ENCODE results near the gene SPATA20.

The SPATA20 gene

GRCh38 chr17:50590946-50591737 lies 44.2 kb downstream of the SPATA20 start:
- DNase-seq = no peak

GRCh38 chr17:50593321-50593720 lies 46.3 kb downstream of the SPATA20 start:
- Histone ChIP-seq H2BK5ac (ENCODE audit: low read length) (no peak overlapping the region), H3K23ac (ENCODE audit: low read length) (no peak overlapping the region), H3K4ac (ENCODE audit: low read depth, low read length) (no peak overlapping the region), H3K9ac (ENCODE audit: low read length) (no peak overlapping the region), H3K79me2 (ENCODE audit: control insufficient read depth, insufficient read depth, low read length) (no peaks in the 10 kb centered on the region), H3K56ac (ENCODE audit: low read length) (no peak overlapping the region), H3K27ac (ENCODE audit: low read depth, low read length) (no peak overlapping the region), H2AK5ac (ENCODE audit: low read length) (no peak overlapping the region), H3K18ac (ENCODE audit: low read length) (no peak overlapping the region), H4K8ac (ENCODE audit: low read depth, low read length) (no peak overlapping the region), H2BK120ac (ENCODE audit: low read depth, low read length) (no peak overlapping the region), H2BK15ac (replicated peaks; ENCODE audit: low read depth) (no peak overlapping the region), H3K27me3 (ENCODE audit: insufficient read depth, low read length, poor library complexity) (no peaks in the 10 kb centered on the region), H3K36me3 (ENCODE audit: control insufficient read depth, insufficient read depth, low read length) (no peaks in the 10 kb centered on the region), H4K5ac (ENCODE audit: low read length) (no peak overlapping the region), H3K4me1 (ENCODE audit: control insufficient read depth, low read depth, low read length) (no peaks in the 10 kb centered on the region), H3K79me1 (ENCODE audit: low read length) (no peaks in the 10 kb centered on the region), H3K4me3 (ENCODE audit: low read length) (no peak overlapping the region), H3K4me2 (ENCODE audit: low read length) (no peak overlapping the region)
- DNase-seq = peak; percentile 77
- WGBS (ENCODE audit: extremely low coverage, insufficient coverage, low lambda C conversion rate) = no CpG with 5 or more reads among the region's 10 CpGs

More at GRCh38 chr17:50590946-50591737, 44.2 kb downstream of the SPATA20 start:
- Histone ChIP-seq H3K9ac (ENCODE audit: low read length) (no peak overlapping the region), H3K79me1 (ENCODE audit: low read length) (no peaks in the 10 kb centered on the region), H3K27me3 (ENCODE audit: insufficient read depth, low read length, poor library complexity) (no peaks in the 10 kb centered on the region), H3K79me2 (ENCODE audit: control insufficient read depth, insufficient read depth, low read length) (no peaks in the 10 kb centered on the region), H2AK5ac (ENCODE audit: low read length) (no peak overlapping the region), H3K4me3 (ENCODE audit: low read length) (no peak overlapping the region), H3K27ac (ENCODE audit: low read depth, low read length) (no peak overlapping the region), H2BK120ac (ENCODE audit: low read depth, low read length) (no peak overlapping the region), H3K56ac (ENCODE audit: low read length) (no peak overlapping the region), H3K4me2 (ENCODE audit: low read length) (no peak overlapping the region), H3K23ac (ENCODE audit: low read length) (no peak overlapping the region), H4K8ac (ENCODE audit: low read depth, low read length) (no peak overlapping the region), H2BK5ac (ENCODE audit: low read length) (no peak overlapping the region), H3K4me1 (ENCODE audit: control insufficient read depth, low read depth, low read length) (peaks cover 4% of the 10 kb centered on the region), H3K4ac (ENCODE audit: low read depth, low read length) (no peak overlapping the region), H4K5ac (ENCODE audit: low read length) (no peak overlapping the region), H3K18ac (ENCODE audit: low read length) (no peak overlapping the region), H3K36me3 (ENCODE audit: control insufficient read depth, insufficient read depth, low read length) (no peaks in the 10 kb centered on the region), H2BK15ac (replicated peaks; ENCODE audit: low read depth) (no peak overlapping the region)
- WGBS (ENCODE audit: extremely low coverage, insufficient coverage, low lambda C conversion rate) = no CpG with 5 or more reads among the region's 24 CpGs

- Histone ChIP-seq H3K79me2 (ENCODE audit: control insufficient read depth, insufficient read depth, low read length) (no peaks in the 10 kb centered on the region), H3K56ac (ENCODE audit: low read length) (no peak overlapping the region), H2BK120ac (ENCODE audit: low read depth, low read length) (no peak overlapping the region), H3K4me1 (ENCODE audit: control insufficient read depth, low read depth, low read length) (no peaks in the 10 kb centered on the region), H2BK5ac (ENCODE audit: low read length) (no peak overlapping the region), H3K27ac (ENCODE audit: low read depth, low read length) (no peak overlapping the region), H2BK15ac (replicated peaks; ENCODE audit: low read depth) (no peak overlapping the region), H3K36me3 (ENCODE audit: control insufficient read depth, insufficient read depth, low read length) (no peaks in the 10 kb centered on the region), H4K5ac (ENCODE audit: low read length) (no peak overlapping the region), H3K18ac (ENCODE audit: low read length) (no peak overlapping the region), H2AK5ac (ENCODE audit: low read length) (no peak overlapping the region), H3K4me3 (ENCODE audit: low read length) (no peak overlapping the region), H3K4ac (ENCODE audit: low read depth, low read length) (no peak overlapping the region), H3K27me3 (ENCODE audit: insufficient read depth, low read length, poor library complexity) (no peaks in the 10 kb centered on the region), H3K79me1 (ENCODE audit: low read length) (no peaks in the 10 kb centered on the region), H3K23ac (ENCODE audit: low read length) (no peak overlapping the region), H3K9ac (ENCODE audit: low read length) (no peak overlapping the region), H4K8ac (ENCODE audit: low read depth, low read length) (no peak overlapping the region), H3K4me2 (ENCODE audit: low read length) (no peak overlapping the region)
- no CpG with 5 or more reads among the region's 11 CpGs for WGBS (ENCODE audit: extremely low coverage, insufficient coverage, low lambda C conversion rate)
- DNase-seq = no peak
These were observed 47.3 kb downstream of the SPATA20 start for GRCh38 chr17:50594128-50594823.

GRCh38 chr17:50594892-50595291 lies 47.9 kb downstream of the SPATA20 start:
- no peaks in the 10 kb centered on the region for H3K36me3 ChIP-seq (ENCODE audit: control insufficient read depth, insufficient read depth, low read length)
- no peak overlapping the region for H3K9ac ChIP-seq (ENCODE audit: low read length)
- no peaks in the 10 kb centered on the region for H3K79me2 ChIP-seq (ENCODE audit: control insufficient read depth, insufficient read depth, low read length)
- no peak overlapping the region for H3K18ac ChIP-seq (ENCODE audit: low read length)
- no peak overlapping the region for H4K8ac ChIP-seq (ENCODE audit: low read depth, low read length)
- no peak overlapping the region for H2BK5ac ChIP-seq (ENCODE audit: low read length)
- H3K23ac ChIP-seq (ENCODE audit: low read length) = no peak overlapping the region
- WGBS (ENCODE audit: extremely low coverage, insufficient coverage, low lambda C conversion rate) = no CpG with 5 or more reads among the region's 21 CpGs
- DNase-seq = no peak
- no peak overlapping the region for H2BK120ac ChIP-seq (ENCODE audit: low read depth, low read length)
- no peaks in the 10 kb centered on the region for H3K27me3 ChIP-seq (ENCODE audit: insufficient read depth, low read length, poor library complexity)
- no peak overlapping the region for H2BK15ac ChIP-seq (replicated peaks; ENCODE audit: low read depth)
- H3K4me3 ChIP-seq (ENCODE audit: low read length) = no peak overlapping the region
- H2AK5ac ChIP-seq (ENCODE audit: low read length) = no peak overlapping the region
- H3K4me1 ChIP-seq (ENCODE audit: control insufficient read depth, low read depth, low read length) = no peaks in the 10 kb centered on the region
- no peak overlapping the region for H3K4me2 ChIP-seq (ENCODE audit: low read length)
- no peaks in the 10 kb centered on the region for H3K79me1 ChIP-seq (ENCODE audit: low read length)
- H3K27ac ChIP-seq (ENCODE audit: low read depth, low read length) = no peak overlapping the region
- no peak overlapping the region for H3K56ac ChIP-seq (ENCODE audit: low read length)
- no peak overlapping the region for H3K4ac ChIP-seq (ENCODE audit: low read depth, low read length)
- H4K5ac ChIP-seq (ENCODE audit: low read length) = no peak overlapping the region

GRCh38 chr17:50596191-50597037 lies 49.4 kb downstream of the SPATA20 start:
- WGBS (ENCODE audit: extremely low coverage, insufficient coverage, low lambda C conversion rate) = no CpG with 5 or more reads among the region's 34 CpGs
- Histone ChIP-seq H2AK5ac (ENCODE audit: low read length) (no peak overlapping the region), H3K9ac (ENCODE audit: low read length) (no peak overlapping the region), H3K79me2 (ENCODE audit: control insufficient read depth, insufficient read depth, low read length) (no peaks in the 10 kb centered on the region), H3K4ac (ENCODE audit: low read depth, low read length) (no peak overlapping the region), H3K27me3 (ENCODE audit: insufficient read depth, low read length, poor library complexity) (no peaks in the 10 kb centered on the region), H2BK120ac (ENCODE audit: low read depth, low read length) (no peak overlapping the region), H4K8ac (ENCODE audit: low read depth, low read length) (no peak overlapping the region), H3K18ac (ENCODE audit: low read length) (no peak overlapping the region), H3K27ac (ENCODE audit: low read depth, low read length) (no peak overlapping the region), H2BK15ac (replicated peaks; ENCODE audit: low read depth) (no peak overlapping the region), H2BK5ac (ENCODE audit: low read length) (no peak overlapping the region), H4K5ac (ENCODE audit: low read length) (no peak overlapping the region), H3K23ac (ENCODE audit: low read length) (no peak overlapping the region), H3K79me1 (ENCODE audit: low read length) (no peaks in the 10 kb centered on the region), H3K36me3 (ENCODE audit: control insufficient read depth, insufficient read depth, low read length) (no peaks in the 10 kb centered on the region), H3K4me2 (ENCODE audit: low read length) (no peak overlapping the region), H3K4me3 (ENCODE audit: low read length) (no peak overlapping the region), H3K4me1 (ENCODE audit: control insufficient read depth, low read depth, low read length) (no peaks in the 10 kb centered on the region), H3K56ac (ENCODE audit: low read length) (no peak overlapping the region)
- peak; percentile 70 for DNase-seq

Measured in mesendoderm (in vitro differentiated cells).